Measurements from ENCODE around the gene CD7.
"Not testable (repeated sequence)": the region's sequence is repeated elsewhere in the genome, so short reads cannot be mapped to it uniquely, and the experiment has no call there.

The CD7 gene

DNA sequence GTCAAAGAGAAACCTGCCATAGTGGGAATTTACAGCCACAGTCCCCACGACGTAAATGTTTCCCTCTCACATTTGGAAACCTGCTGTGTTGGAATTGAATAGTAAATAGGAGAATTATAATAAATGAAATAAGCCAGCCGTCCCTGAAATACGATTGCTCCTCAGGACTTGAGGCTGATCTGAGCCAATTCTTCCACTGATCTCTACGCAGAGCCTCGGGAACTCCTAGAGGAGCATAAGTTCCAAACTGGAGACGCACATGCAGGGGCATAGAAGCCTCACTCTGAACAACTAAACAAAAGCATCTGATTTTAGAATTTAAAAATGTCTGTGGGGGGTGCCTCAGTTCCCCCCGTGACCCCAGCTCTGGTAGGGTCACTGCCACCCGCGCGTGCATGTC is 31.5 kb upstream of the CD7 start:
- H3K27ac ChIP-seq: no peak overlapping the region
- intact Hi-C loops (cut with DNase I; ENCODE audit: low total_unique reads): no loop called here
- peaks cover 0 to 69% of the 10 kb centered on the region in 2 donors for H3K27me3 ChIP-seq
- H3K4me1 ChIP-seq: peaks cover 0 to 8% (median 4%) of the 10 kb centered on the region in 4 donors
- no peak overlapping the region for H3K4me3 ChIP-seq
- H3K36me3 ChIP-seq: no peaks in the 10 kb centered on the region
- H3K9me3 ChIP-seq: no peaks in the 10 kb centered on the region
- TF ChIP-seq, protein P1, sequence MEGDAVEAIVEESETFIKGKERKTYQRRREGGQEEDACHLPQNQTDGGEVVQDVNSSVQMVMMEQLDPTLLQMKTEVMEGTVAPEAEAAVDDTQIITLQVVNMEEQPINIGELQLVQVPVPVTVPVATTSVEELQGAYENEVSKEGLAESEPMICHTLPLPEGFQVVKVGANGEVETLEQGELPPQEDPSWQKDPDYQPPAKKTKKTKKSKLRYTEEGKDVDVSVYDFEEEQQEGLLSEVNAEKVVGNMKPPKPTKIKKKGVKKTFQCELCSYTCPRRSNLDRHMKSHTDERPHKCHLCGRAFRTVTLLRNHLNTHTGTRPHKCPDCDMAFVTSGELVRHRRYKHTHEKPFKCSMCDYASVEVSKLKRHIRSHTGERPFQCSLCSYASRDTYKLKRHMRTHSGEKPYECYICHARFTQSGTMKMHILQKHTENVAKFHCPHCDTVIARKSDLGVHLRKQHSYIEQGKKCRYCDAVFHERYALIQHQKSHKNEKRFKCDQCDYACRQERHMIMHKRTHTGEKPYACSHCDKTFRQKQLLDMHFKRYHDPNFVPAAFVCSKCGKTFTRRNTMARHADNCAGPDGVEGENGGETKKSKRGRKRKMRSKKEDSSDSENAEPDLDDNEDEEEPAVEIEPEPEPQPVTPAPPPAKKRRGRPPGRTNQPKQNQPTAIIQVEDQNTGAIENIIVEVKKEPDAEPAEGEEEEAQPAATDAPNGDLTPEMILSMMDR (IDR thresholded peaks at IDR 0.05): no peak
- DNase-seq: no peak

DNA sequence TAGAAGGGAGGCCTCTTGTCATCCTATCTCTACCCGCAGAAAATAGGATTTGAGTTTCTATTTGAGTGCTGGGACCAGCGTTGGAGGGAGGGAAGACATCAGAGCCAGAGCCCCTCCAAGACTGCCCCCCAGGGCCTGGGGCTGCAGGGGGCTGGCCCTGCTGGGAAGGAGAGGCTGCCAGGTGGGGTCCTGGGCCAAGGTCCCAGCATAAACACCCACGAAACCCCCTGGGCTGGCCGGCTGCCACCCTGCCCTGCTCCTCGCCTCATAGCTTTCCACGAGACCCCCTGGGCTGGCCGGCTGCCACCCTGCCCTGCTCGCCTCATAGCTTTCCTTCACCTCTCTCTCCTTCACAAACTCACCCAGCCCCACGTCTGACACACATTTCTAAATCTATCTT is 31.0 kb upstream of the CD7 start:
- no peaks in the 10 kb centered on the region for H3K9me3 ChIP-seq
- no peaks in the 10 kb centered on the region for H3K36me3 ChIP-seq
- no peak for DNase-seq
- TF ChIP-seq, protein P1 (IDR thresholded peaks at IDR 0.05): no peak
- peaks cover 0 to 67% of the 10 kb centered on the region in 2 donors for H3K27me3 ChIP-seq
- H3K27ac ChIP-seq: no peak overlapping the region
- no peak overlapping the region for H3K4me3 ChIP-seq
- intact Hi-C loops (cut with DNase I; ENCODE audit: low total_unique reads): no loop called here
- H3K4me1 ChIP-seq: peaks cover 0 to 8% (median 4%) of the 10 kb centered on the region in 4 donors

DNA sequence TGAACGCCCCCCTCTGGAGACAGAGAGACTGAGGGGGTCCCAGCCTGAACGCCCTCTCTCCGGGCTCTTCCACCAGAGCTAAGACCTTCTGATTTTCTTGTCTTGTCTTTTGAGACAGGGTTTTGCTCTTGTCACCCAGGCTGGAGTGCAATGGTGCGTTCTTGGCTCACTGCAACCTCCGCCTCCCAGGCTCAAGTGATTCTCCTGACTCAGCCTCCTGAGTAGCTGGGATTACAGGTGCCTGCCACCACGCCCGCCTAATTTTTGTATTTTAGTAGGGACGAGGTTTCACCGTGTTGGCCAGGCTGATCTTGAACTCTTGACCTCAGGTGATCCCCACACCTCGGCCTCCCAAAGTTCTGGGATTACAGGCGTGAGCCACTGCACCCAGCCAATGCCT is 30.6 kb upstream of the CD7 start:
- peaks cover 0 to 67% of the 10 kb centered on the region in 2 donors for H3K27me3 ChIP-seq
- H3K9me3 ChIP-seq; DNase-seq; H3K36me3 ChIP-seq; H3K27ac ChIP-seq; H3K4me1 ChIP-seq; H3K4me3 ChIP-seq; intact Hi-C loops (cut with DNase I; ENCODE audit: low total_unique reads): not testable (repeated sequence)

DNA sequence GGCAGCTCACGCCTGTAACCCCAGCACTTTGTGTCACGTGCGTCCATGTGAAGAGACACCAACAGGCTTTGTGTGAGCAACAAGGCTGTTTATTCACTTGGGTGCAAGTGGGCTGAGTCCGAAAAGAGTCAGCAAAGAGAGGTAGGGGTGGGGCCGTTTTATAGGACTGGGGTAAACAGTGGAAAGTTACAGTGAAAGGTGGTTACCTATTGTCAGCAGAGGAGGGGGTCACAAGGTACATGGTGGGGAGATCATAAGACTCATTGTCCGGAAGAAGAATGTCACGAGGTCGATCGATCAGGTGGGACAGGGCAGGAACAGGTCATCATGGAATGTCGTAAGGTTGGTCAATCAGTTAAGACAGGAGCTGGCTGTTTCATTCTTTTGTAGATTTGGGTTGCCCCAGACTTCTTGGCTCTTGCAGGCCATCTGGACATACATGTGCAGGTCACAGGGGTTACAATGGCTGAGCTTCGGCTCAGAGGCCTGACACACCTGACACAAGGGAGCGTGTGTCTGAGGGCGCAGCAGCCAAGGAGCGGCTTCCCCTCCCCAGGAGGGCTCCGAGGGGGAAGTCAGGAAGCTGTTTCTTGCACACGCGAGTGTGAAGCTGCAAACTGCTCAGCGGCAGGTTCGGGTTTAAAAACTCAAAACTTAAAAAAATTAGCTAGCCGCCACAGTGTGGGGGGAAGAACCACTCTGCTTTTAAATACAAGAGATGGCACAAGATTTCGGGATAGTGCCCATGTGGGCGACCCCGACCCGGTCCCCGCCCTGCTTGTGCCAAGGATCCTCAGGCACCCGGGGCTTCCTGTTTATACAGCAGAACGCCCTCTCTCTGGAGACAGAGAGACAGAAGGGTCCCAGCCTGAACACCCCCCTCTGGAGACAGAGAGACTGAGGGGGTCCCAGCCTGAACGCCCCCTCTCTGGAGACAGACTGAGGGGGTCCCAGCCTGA is 29.2 kb upstream of the CD7 start:
- TF ChIP-seq, protein P1 (IDR thresholded peaks at IDR 0.05): no peak
- no peak overlapping the region for H3K27ac ChIP-seq
- peaks cover 0 to 8% (median under 1%) of the 10 kb centered on the region in 4 donors for H3K4me1 ChIP-seq
- intact Hi-C loops (cut with DNase I; ENCODE audit: low total_unique reads): no loop called here
- H3K9me3 ChIP-seq: no peaks in the 10 kb centered on the region
- H3K36me3 ChIP-seq: no peaks in the 10 kb centered on the region
- H3K4me3 ChIP-seq: no peak overlapping the region
- no peak for DNase-seq
- peaks cover 0 to 64% of the 10 kb centered on the region in 2 donors for H3K27me3 ChIP-seq

DNA sequence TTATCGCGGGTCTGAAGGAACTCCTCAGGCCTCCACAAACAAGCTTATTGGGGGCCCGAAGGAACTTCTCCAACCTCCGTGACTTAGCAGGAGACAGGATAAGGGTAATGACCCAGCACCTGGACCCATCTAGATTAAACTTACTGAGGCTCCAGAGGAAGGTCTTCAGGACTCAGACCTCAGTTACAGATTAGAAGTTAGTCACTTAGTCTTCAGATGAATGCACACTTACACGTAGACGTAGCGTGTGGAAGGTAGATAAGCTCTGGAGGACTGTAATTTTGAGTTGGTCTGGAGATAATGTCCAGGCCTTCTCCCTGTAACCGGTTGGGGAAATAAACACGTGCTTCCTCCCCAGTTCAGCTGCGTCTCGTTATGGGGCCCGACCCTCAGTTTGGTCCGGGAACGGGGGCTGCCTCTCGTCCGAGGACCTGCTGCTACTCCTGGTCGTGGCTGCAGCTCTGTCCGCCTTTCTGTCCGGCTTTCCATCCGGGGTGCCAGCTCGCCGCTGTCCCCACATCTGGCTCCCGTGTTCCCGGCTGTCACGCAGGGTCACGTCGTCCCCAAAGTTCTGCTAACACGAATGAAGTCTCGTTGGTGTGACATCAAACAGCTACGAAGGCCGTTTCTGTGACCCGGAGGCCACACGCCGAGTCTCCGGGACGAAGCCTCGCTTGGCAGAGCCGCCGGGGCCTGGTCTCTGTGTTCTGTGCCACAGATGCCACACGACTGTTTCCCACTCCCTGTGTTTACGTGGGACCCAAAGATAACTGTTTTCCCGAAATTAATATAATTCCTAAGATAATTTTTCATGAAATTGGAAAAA is 28.0 kb upstream of the CD7 start:
- H3K27ac ChIP-seq: no peak overlapping the region
- peaks cover 0 to 51% of the 10 kb centered on the region in 2 donors for H3K27me3 ChIP-seq
- H3K4me1 ChIP-seq: peaks cover 0 to 8% (median 0%) of the 10 kb centered on the region in 4 donors
- intact Hi-C loops (cut with DNase I; ENCODE audit: low total_unique reads): no loop called here
- H3K4me3 ChIP-seq: no peak overlapping the region
- H3K9me3 ChIP-seq: no peaks in the 10 kb centered on the region
- no peak for DNase-seq
- TF ChIP-seq, protein P1 (IDR thresholded peaks at IDR 0.05): no peak
- no peaks in the 10 kb centered on the region for H3K36me3 ChIP-seq
